GM19240 (cell line): ENCODE data around the gene MPZL1.
"Not testable (repeated sequence)": the region's sequence is repeated elsewhere in the genome, so short reads cannot be mapped to it uniquely, and the experiment has no call there.

Experiments used
- DNase-seq: peaks from one replicate; pipeline ENCODE4 v3.0.0; 2011; ENCODE audit warnings: low spot score; ENCODE audit not compliant: insufficient read length

Gene MPZL1

DNA sequence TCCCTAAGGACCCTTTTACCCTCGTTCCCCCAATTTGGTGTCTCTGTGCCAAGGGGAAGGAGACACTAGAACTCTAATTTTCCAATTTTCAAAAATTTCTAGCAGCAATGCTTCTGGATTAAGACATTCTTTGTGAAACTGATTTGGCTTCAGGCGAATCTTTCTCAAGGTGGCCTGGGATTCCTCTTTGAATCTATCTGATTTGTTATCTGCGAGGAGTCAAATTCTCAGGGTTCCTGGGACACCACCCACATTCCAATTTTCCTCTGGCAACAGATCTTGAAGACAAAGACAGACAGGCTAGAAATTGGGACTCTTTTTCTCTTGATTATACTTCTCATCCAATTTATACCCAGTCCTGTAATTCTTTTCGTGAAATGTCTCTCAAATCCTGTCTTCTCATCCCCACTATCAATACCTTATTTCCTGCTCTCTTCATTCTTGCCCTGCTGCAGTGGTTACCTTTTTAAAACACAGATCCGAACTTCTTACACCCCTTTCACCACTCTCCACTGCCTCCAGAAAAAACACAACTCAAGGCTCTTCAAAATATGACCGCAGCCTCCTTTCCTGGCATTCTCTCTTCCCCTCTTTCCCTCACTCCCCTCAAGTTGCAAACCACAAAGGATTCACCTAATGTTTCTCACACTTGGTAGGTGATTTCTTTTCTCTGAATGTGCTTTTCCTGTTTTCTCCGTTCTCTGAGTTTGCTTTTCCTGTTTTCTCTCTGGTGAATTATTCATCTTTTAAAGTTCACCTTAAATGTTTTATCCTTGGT is 2.7 kb upstream of the MPZL1 start:
- no peak for DNase-seq

DNA sequence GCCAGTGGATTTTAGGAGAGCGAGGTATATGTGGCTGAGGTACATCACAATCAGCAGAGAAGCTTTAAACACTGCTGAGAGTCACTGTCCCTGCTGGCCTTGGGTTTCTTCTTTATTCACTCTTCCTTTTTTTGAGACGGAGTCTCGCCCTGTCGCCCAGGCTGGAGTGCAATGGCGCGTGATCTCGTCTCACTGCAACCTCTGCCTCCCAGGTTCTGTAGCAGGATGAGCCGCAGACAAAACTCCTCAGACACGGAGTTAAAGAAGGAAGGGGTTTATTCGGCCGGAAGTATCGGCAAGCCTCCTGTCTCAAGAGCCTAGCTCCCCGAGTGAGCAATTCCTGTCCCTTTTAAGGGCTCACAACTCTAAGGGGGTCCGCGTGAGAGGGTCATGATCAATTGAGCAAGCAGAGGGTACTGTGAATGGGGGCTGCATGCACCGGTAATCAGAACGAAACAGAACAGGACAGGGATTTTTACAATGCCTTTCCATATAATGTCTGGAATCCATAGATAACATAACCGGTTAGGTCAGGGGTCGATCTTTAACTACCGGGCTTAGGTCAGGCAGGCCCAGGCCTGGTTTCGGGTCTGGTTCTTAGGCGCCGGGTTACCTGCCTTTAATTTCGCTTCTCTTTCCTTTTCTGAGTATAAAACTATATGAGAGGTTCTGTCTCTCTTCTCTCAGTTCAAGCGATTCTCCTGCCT is 1.9 kb upstream of the MPZL1 start:
- DNase-seq = not testable (repeated sequence)

DNA sequence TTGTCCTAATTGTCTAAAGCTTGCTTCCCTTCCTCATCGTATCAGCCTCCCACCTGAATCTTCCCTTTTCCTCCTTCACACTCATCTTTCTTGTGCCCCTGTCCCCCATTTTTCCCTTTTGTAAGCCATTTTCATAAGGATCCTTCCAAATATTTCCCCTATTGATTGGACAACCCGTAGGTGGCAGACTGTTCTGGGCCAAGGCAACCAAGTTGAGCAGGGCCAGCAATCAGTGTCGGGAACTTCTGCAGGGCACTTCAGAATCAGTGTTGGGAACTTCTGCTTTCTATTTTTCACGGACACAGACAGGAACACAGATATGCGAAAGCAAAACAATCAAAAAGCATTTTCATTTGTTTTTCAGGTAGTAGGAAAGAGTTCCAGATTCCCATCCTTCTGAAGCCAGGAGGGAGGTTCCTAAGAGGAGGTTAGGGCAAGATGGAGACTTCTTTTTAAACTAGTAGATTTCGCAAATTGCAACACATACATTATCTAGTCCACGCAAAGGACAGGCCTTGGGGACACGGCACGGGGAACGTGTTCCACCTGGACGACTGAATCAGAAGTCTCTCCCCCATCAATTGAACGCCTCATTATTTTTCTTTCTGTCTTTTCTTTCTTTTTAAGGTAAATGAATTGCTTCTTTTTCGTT is 691 bp upstream of the MPZL1 start:
- DNase-seq = no peak

- no peak for DNase-seq
These were observed 529 bp downstream of the MPZL1 start for GRCh38 chr1:167722152-167722869.

DNA sequence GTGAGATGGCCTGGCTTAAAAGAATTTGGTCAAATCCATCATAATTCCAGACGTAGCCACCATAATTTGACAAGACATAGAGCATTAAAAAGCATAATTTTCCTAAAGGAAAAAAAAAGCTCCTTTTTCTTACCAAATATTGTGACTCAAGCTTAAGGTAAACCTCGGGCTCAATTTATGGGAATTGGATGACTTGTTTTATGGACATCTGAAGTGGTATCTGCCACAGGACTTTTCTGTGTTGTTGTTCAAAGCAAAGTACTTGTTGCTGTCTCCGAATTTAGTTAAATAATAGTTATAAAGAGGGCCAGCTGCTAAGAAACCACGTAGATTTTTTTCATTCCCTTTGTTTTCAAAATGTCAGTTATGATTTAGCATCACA is 1.1 kb downstream of the MPZL1 start:
- no peak for DNase-seq

- DNase-seq = no peak
These were observed 2.0 kb downstream of the MPZL1 start for GRCh38 chr1:167723707-167724323.

- no peak for DNase-seq
These were observed 4.2 kb downstream of the MPZL1 start for GRCh38 chr1:167726008-167726407.

- no peak for DNase-seq
These were observed 7.1 kb downstream of the MPZL1 start for GRCh38 chr1:167728818-167729410.

GRCh38 chr1:167734227-167734626 is 12.4 kb downstream of the MPZL1 start:
- DNase-seq = no peak

DNA sequence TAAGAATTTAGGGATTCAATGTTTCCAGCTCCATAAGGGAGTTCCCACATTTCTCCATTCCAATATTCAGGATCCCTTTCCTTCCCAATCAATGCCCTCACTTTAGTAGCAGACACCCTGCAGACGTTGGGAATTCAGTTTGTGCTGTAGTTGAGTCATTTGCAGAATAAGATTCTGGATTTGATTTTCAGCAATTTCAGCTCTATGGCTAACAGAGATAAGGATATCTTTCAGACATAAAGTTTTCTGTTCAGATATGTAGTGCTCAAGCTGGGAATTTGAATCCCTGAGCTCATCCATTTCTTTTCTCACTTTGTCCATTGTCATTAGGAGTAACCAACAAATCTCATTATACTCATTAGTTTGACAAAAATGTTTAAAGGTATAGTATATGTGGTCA is 13.1 kb downstream of the MPZL1 start:
- DNase-seq = no peak

DNA sequence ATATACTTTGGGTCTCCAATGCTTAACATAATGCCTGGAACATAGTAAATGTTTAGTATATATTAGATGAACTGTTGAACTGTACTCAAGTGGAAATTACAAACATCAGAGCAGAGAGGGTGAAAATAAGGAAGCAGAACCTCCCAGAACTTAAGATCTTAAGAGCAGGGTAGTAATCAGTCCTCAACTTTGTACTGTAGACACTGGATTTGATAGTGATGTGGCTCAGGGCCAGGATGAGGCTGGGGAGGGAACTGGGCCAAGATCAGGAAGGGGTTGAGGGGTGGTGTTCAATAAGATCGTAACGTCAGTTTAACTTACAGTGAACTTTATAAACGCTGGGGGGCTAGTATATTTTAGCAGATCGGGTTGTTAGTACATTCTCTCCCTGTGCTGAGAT is 15.4 kb downstream of the MPZL1 start:
- DNase-seq = no peak

DNA sequence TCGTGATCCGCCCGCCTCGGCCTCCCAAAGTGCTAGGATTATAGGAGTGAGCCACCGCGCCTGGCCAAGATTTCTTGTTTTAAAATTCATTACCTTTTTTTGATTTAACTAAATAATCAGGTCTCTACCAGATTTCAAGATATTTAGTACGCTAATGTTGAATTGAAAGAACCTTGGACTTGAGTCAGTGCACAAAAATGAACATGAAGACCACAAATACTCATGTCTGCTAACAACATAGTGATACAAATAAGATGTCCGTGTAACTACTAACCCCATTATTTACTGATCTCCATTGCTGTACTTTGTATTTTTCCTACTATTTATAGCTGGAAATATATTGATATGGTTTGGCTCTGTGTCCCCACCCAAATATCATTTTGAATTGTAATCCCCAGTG is 16.4 kb downstream of the MPZL1 start:
- no peak for DNase-seq

GRCh38 chr1:167739752-167740151 is 18.0 kb downstream of the MPZL1 start:
- no peak for DNase-seq

- not testable (repeated sequence) for DNase-seq
These were observed 19.3 kb downstream of the MPZL1 start for GRCh38 chr1:167741103-167741502.

- not testable (repeated sequence) for DNase-seq
These were observed 20.7 kb downstream of the MPZL1 start for GRCh38 chr1:167742392-167743057.

DNA sequence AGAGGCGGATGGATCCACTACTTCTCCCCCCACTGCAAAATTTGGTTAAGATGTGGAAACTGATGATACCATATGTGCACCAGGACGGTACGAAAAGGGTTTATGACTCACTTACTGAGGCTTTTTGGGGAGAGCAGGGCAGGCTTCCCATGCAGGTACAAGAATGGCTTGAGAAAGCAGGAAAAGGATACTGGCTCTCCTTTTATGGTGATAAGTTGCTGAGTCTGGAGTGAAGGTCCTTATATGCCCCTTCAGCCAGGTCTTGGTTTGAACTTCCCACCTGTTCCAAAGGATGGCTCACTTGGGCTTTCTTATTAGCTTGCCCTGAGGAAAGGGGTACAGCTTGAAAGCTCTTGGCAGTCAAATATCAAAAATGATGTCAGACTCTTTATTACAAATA is 23.1 kb downstream of the MPZL1 start:
- DNase-seq = no peak

DNA sequence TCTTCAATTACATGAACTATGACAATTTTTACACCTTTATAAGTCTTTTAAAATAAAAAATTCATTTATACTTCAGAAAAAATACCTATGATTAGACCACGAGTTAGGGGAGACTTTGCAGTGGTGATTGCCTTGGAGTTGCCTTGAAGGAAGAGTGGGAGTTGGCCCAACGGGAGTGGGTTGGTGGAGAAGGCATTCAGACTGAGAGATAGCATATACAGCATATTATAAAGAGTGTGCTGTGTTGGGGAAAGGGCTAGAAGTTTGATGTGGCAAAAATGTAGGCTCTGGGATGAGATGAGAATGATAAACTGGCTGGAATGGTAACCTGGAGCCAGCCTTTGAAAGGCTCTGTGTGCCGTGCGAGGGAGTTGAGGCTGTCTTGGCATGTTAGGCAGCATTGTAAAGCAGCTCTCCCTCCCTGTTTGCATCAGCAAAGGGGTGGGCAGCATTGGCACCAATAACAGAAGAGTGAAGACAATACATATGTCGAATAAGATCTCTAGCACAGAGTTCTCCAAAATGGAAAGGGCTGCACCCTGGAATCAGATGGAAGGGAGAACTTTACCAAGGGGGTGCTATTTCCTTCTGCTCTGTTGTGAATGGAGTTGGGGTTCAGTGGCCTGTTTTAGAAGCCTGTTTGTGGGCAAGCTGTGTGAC is 24.4 kb downstream of the MPZL1 start:
- DNase-seq = no peak

- DNase-seq = no peak
These were observed 25.3 kb downstream of the MPZL1 start for GRCh38 chr1:167746988-167747655.

DNA sequence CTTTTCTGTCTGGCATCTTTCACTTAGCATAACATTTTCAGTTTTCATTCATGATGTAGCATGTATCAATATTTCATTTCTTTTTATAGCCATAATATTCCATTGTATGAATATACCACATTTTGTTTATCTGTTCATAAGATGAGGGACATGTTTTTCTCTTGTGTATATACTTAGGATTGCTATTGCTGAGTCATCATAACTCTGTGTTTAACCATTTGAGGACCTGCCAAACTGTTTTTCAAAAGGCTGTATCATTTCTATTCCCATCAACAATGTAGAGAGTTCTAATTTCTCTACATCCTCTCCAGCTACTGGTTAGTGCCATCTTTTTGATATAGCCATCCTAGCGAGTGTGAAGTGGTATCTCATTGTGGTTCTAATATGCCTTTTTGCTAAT is 26.2 kb downstream of the MPZL1 start:
- no peak for DNase-seq
